Measurements from ENCODE around the gene LMX1B. TPM values are rescaled to one million over a fixed set of nuclear protein-coding genes. Genes with fewer than 3 reads are reported as not detected.

LMX1B gene
- total RNA-seq, 1 experiment from 2014 or later = 11.3 TPM

DNA sequence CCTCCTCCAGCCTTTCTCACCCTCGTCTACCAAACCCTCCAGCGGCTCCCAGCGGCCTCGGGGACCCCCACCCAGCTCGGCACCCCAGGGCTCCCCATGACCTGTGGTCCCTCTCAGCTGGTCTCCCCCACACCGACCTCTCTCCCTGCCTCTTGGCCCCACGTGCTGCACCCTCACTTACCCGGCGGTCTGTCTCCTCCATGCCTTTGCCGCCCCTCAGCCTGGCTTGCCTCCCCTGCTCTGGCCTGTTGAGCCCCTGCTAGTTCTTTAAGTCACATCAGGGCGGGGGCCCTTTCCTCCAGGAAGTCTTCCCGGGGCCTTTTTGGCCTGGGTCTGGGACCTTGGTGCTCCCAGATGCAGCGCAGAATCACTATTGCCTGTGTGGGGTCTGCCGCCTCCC, 81.5 kb downstream of the LMX1B start:
- H4K20me1 ChIP-seq (ENCODE audit: insufficient read depth) = no peaks in the 10 kb centered on the region
- no peaks in the 10 kb centered on the region for H3K79me2 ChIP-seq (ENCODE audit: insufficient read depth, low read length)
- H3K27me3 ChIP-seq (ENCODE audit: insufficient read depth, low read length) = no peaks in the 10 kb centered on the region
- POLR2A ChIA-PET = no interaction called here
- no peak overlapping the region for H3K4me3 ChIP-seq (replicated peaks in 1 of 2; ENCODE audit: low read depth in 1 of 2, low read length in 2 of 2)
- DNase-seq (ENCODE audit: low read depth, low spot score) (no peak), ATAC-seq (no peak)
- H3K36me3 ChIP-seq (ENCODE audit: control insufficient read depth in 1 of 2, insufficient read depth in 2 of 2, low read length in 2 of 2) = no peaks in the 10 kb centered on the region
- no peaks in the 10 kb centered on the region for H3K9me2 ChIP-seq (ENCODE audit: insufficient read depth)
- no peaks in the 10 kb centered on the region for H3K4me1 ChIP-seq (ENCODE audit: control insufficient read depth in 1 of 2, insufficient read depth in 2 of 2, low read length in 2 of 2)
- TF ChIP-seq CBX3 (IDR thresholded peaks at IDR 0.05; ENCODE audit: low read depth) = no peak
- no peak for TF ChIP-seq ZFX (IDR thresholded peaks at IDR 0.05)
- TF ChIP-seq CEBPB (IDR thresholded peaks at IDR 0.05; ENCODE audit: low read depth) = no peak
- TF ChIP-seq SP1 (IDR thresholded peaks at IDR 0.05; ENCODE audit: low read depth) = no peak
- no peak for TF ChIP-seq EZH2 (IDR thresholded peaks at IDR 0.05)
- no peak for TF ChIP-seq SRF (IDR thresholded peaks at IDR 0.05; ENCODE audit: low read depth)
- TF ChIP-seq ZBTB33 (IDR thresholded peaks at IDR 0.05; ENCODE audit: extremely low read depth, insufficient replicate concordance, low read length) = no peak
- no peak for TF ChIP-seq RAD21 (IDR thresholded peaks at IDR 0.05; ENCODE audit: low read depth)
- no peak for TF ChIP-seq FOSL1 (IDR thresholded peaks at IDR 0.05; ENCODE audit: low read depth)
- TF ChIP-seq ELF1 (IDR thresholded peaks at IDR 0.05; ENCODE audit: borderline replicate concordance, low read depth) = no peak
- no peak for TF ChIP-seq POLR2AphosphoS5 (IDR thresholded peaks at IDR 0.05; ENCODE audit: low read depth, low read length)
- no peak for TF ChIP-seq TCF7L2 (IDR thresholded peaks at IDR 0.05; ENCODE audit: borderline replicate concordance, extremely low read depth, insufficient read depth, insufficient read length)
- TF ChIP-seq, protein P1, sequence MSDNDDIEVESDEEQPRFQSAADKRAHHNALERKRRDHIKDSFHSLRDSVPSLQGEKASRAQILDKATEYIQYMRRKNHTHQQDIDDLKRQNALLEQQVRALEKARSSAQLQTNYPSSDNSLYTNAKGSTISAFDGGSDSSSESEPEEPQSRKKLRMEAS (IDR thresholded peaks at IDR 0.05) = no peak
- no peak for TF ChIP-seq ZNF274 (IDR thresholded peaks at IDR 0.05; ENCODE audit: low read depth, low read length)
- TF ChIP-seq, protein P2, sequence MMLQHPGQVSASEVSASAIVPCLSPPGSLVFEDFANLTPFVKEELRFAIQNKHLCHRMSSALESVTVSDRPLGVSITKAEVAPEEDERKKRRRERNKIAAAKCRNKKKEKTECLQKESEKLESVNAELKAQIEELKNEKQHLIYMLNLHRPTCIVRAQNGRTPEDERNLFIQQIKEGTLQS (IDR thresholded peaks at IDR 0.05) = no peak
- TF ChIP-seq JUND (IDR thresholded peaks at IDR 0.05) = no peak
- RAD21 ChIA-PET (ENCODE audit: low non-redundant PET in 1 of 2, low total read pairs in 2 of 2, uncharacterized antibody in 2 of 2, unreplicated experiment in 2 of 2) = no interaction called here
- H3K9ac ChIP-seq (ENCODE audit: low read length) = no peak overlapping the region
- BruUV-seq (replicated peaks) = no TSS peak
- intact Hi-C loops (cut with micrococcal nuclease) = no loop called here
- no peak overlapping the region for H3K4me2 ChIP-seq (ENCODE audit: low read length)
- no peak overlapping the region for H3K27ac ChIP-seq (ENCODE audit: low read depth, low read length)
- H3K9me3 ChIP-seq (ENCODE audit: control insufficient read depth in 1 of 2, insufficient read depth in 1 of 2, low read depth in 1 of 2, low read length in 2 of 2) = no peaks in the 10 kb centered on the region
- CTCF ChIA-PET = interaction anchor here (2.4 kb wide), 1 partner anchor 11 kb away, joined by 20 read pairs; no protein-coding TSS in a partner anchor
- no peak overlapping the region for H2AFZ ChIP-seq (ENCODE audit: low read depth, low read length, poor library complexity, severe bottlenecking)

All from HCT116 (cell line).